Cortex of kidney (tissue), 1 donor: Measurements from ENCODE around the gene IL20RB.
"Not testable (repeated sequence)": the region's sequence is repeated elsewhere in the genome, so short reads cannot be mapped to it uniquely, and the experiment has no call there.

Source experiments
- DNase-seq: peaks from one replicate; lab custom pipeline; 2025; lab: John Stamatoyannopoulos, UW

IL20RB gene

GRCh38 chr3:136946978-136947377 is 10.8 kb upstream of the IL20RB start:
- no peak for DNase-seq

- DNase-seq: no peak
Measured at GRCh38 chr3:136947477-136947876, 10.3 kb upstream of the IL20RB start.

GRCh38 chr3:136949146-136949545 is 8.6 kb upstream of the IL20RB start:
- no peak for DNase-seq

DNA sequence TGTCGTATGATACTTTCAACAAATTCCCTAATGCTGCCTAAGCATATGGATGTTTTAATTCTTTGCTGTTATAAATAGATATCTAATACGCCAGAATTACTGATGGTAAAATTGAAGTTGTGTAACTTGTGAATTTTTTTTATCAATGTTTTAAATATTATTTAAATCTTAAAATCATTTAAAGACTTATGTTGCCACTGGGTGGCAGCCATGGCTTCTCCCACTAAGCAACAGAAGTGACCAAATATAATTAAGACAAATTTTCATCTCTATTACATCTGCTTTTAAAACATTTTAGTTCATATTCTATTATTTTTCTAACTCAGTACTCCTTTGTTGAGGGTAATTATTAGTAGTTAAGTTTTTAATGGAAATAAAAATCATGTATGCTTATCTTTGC is 8.1 kb upstream of the IL20RB start:
- DNase-seq: no peak

- no peak for DNase-seq
Measured at GRCh38 chr3:136950623-136951022, 7.2 kb upstream of the IL20RB start.

DNA sequence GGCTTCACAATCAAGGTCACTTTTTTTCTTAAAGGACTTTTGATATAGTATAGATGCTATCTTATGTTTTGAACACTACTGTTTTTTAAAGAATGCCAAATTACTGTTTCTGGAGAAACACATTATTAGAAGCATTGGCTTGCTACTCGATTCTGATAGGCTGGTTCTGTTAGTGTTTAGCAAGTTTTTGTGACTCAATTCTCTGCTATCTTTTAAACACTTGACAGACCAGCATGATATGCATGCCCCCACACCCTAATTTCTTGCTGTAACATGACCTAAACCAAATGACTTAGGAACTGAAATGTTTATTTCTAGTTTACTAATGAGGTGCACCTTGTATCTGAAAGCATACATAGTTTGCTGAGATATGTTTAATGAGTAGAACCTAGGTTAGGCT is 5.5 kb upstream of the IL20RB start:
- DNase-seq: no peak

DNA sequence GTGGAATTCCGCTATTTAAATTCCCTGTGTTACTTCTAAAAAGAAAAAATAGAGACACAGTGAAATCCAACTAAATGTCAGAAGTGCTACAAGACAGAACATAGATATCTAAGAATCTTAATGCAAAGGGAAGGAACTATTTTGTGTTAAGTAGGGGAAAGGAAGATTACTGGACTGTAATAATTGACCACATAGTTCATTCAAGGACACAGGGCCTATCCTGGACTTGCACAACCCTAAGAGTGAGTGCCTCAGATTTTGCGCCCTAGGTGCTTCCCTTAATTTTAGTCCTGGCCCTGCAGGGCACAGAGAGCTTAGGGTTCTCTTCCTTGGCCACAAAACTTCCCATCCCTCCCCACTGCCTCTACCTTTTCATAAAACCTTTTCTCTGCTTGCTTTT is 3.5 kb upstream of the IL20RB start:
- DNase-seq: no peak

- DNase-seq: no peak
Measured at GRCh38 chr3:136954980-136955780, 2.6 kb upstream of the IL20RB start.

DNA sequence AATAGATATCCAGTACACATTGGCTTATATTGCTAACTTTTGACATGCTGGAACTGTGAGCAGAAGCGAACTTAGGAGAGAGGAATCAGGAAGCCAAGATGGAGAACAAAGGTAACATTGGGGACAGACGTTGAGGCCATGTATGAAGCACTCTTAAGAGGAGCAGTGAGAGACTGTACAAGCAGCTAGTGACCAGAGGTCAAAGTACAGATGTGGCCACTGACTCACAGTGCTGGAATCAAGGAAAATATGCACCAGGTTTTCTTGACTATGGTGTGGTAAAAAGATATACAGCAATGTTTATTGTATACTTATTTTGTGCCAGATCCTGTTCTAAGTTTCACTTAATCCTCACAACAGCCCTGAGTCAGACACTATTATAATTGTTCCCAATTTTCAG is 2.0 kb upstream of the IL20RB start:
- DNase-seq: no peak

- no peak for DNase-seq
Measured at GRCh38 chr3:136956971-136957370, 812 bp upstream of the IL20RB start.

DNA sequence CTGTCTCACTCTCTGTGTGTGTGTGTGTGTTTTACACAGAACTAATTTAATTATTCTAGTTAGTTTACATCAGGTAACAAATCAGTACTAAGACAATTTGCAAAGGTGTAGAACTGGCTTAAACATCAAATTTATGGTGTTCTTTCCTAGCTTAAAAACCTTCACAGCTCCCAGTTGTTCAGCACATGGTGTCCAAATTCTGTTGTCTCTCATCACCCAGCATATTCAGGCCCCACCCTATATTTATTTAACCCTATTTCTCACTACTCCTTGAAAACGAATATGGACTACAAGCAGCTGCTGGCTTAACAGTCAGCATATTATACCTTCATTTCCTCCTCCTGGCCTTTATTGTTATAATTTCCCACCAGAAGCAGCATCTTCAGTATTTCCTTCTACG is 1.2 kb downstream of the IL20RB start:
- no peak for DNase-seq

DNA sequence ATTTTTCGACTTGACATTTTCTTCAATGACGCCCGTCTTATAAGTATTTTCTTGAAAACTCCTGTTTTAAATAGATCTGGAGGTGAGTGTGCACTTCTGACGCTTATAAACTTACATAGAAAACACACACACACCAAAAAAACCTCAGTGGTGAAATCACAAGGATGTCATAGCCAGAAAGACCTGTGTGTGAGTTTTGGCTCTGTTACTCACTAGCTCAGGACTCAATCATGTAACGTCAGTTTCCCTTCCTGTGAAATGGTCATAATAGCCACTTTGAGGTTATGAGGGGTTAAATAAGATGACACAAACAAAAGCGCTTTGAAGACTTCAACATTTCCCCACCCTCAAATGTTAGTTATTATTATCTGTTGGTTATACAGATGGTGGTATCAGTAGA is 1.8 kb downstream of the IL20RB start:
- no peak for DNase-seq

DNA sequence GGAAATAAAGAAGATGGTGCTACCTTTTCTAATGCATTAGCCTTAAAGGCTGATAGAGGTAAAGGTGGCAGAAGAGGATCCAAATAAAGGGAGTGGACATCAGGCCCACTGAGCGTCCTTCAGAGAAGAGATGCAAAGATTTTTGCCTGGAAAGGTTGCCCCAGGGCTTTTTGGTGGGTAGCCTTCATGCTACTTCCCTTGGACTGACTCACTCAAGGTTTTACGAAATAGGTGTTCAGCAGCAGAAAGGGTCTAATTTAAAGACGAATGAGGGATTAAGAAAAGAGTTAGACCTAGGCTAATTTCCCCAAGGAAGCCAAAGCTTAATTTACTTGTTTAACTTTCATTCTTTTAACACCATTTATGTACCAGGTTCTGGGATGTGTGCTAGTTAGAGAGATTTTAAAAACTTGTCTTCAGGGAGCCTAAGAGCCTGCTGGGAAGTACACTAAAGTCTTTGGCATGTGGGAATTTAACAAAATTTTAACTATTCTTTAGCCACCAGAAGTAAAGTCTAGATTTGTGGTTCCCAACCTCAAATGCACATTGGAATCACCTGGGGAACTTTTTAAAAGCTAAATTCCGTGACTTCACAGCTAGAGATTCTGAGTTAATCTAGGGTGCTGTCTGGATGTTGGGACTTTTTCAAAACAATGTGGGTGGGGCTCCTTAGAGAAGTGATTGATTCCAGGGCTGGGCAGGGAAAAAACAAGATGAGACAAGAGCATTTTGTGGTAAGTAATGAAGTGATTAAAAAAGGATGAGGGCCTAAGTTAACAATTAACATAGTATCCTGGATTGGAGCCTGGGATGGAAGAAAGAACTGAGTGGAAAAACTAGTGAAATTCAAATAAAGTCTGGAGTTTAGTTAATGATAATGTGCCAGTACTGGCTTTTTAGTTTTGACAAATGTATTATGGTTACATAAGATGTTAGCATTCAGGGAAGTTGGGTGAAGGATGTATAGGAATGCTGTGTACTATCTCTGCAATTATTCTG is 3.4 kb downstream of the IL20RB start:
- no peak for DNase-seq

DNA sequence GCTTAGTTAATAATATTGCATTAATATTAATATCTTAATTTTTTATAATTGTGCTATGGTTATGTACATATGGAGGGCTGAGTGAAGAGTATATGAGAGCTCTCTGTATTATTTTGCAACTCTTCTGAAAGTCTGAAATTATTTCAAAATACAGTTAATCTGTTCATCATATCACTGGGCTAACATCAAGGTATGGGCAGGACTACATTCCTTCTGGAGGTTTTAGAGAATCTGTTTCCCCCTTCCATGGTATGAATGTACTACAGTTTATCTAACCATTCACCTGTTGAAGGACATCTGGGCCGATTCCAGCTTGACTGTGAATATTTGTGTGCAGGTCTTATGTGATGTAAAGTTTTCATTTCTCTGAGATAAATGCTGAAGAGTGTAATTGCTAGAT is 5.1 kb downstream of the IL20RB start:
- DNase-seq: no peak

DNA sequence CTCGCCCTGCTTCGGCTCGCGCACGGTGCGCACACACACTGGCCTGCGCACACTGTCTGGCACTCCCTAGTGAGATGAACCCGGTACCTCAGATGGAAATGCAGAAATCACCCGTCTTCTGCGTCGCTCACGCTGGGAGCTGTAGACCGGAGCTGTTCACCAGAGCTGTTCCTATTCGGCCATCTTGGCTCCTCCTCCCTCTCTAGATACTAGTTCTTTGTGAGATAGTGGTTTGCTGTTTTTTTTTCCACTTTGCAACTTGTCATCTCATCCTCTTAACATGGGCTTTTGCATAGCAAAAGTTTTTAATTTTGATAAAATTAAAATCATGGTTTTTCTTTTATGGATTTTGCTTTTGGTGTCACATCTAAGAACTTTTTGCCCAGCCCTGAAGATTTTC is 11.8 kb downstream of the IL20RB start:
- DNase-seq: not testable (repeated sequence)

DNA sequence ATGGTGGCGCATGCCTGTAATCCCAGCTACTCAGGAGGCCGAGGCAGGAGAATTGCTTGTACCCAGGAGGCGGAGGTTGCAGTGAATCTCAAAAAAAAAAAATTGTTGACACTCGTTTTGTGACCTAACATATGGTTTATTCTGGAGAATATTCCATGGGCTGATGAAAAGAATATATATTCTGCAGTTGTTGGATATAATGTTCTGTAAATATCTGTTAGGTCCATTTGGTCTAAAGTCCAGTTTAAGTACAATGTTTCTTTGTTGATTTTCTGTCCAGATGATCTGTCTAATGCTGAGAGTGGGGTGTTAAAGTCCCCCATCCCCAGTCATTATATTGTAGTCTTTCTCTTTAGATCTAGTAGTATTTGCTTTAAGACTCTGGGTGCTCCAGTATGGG is 15.6 kb downstream of the IL20RB start:
- DNase-seq: no peak

DNA sequence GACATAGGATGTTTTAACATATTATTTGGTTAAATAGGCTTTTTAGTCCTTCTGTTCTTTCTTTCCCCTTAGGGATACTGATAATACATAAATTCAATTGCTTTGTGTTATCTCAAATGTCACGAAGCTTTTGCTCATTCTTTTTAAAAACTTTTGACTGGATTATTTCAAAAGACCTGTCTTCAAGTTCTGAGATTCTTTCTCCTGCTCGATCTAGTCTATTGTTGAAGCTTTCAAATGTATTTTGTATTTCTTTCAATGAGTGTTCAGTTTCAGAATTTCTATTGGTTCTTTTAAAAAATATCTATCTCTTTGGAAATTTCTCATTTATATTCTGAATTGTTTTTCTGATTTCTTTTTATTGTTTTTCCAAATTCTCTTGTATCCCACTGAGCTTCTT is 16.9 kb downstream of the IL20RB start:
- no peak for DNase-seq

DNA sequence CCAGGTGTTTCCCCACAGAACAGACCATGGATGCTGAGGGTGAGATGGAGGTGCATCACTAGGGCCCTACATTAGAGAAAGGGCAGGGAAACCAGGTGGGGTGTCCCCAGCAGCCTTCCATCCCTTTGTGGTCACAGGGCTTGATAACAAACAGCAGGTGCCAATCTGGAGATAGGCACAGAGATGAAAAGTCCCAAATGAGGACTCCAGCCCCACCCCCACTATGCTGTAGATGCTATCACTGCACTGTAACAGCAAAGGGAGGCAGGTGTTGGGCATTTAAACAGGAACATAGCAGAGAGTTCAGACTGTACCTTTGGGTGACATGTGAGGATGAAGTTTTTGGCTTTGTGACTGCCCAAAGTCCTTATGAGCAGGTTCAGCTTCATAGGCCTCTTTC is 21.4 kb downstream of the IL20RB start:
- DNase-seq: no peak

- no peak for DNase-seq
Measured at GRCh38 chr3:136979684-136980083, 21.9 kb downstream of the IL20RB start.

DNA sequence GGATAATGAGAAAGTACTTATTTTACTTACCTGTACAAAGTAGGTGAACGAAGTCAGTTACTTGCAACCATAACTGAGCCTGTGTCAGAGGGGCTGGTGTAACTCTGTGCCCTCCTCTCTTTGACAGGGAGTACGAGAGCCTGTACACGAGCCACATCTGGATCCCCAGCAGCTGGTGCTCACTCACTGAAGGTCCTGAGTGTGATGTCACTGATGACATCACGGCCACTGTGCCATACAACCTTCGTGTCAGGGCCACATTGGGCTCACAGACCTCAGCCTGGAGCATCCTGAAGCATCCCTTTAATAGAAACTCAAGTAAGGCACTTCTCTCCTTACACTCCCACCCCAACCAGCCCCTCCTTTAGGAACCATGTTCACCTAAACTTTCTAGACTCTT is 24.2 kb downstream of the IL20RB start:
- no peak for DNase-seq

GRCh38 chr3:136982520-136983138 is 24.8 kb downstream of the IL20RB start:
- no peak for DNase-seq

- no peak for DNase-seq
Measured at GRCh38 chr3:136984837-136985236, 27.1 kb downstream of the IL20RB start.
